ENCODE results near the gene FRMPD2. TPM values are rescaled to one million over a fixed set of nuclear protein-coding genes. Genes with fewer than 3 reads are reported as not detected.

The FRMPD2 gene
- total RNA-seq, 4 donors from 2014 or later = not detected

DNA sequence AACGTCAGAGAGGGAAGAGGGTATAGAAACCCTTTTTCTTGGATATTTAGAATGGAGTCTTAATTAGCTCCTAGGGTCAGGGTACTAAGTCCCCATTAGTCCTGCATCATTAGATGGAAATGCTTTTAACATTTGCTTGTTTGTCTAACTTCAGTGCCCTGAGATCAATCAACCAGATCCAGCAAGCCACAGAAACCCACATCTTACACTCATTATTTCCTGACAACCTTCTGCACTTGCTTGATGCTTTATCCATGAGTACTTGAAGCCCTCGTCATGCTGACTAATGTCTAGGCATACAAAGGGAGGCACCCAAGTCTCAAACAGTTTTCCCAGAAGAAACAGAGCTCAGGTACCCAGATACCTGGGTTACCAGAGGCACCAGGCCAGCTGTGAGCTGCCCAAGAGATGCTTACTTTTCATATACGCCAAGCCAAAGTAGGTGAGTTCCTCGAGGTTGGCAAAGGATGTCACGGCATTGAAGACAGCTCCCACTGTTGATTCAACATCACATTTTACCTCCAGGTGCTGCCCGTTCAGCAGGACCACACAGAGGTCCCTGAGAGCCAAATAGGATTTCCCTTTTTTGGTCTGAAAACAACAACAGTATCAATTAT, 42.7 kb downstream of the FRMPD2 start:
- Histone ChIP-seq H3K36me3 (no peaks in the 10 kb centered on the region), H3K27me3 (peaks cover 0 to 5% (median 0%) of the 10 kb centered on the region in 3 donors), H3K4me3 (no peak overlapping the region), H3K27ac (no peak overlapping the region), H3K4me1 (no peaks in the 10 kb centered on the region), H3K9me3 (no peaks in the 10 kb centered on the region)
- in situ Hi-C loops (cut with MboI; ENCODE audit: low sequenced_read_pairs in 4 of 4) (no loop called here), intact Hi-C loops (cut with DNase I; ENCODE audit: low total_unique reads) (no loop called here)
- ATAC-seq (no peak), DNase-seq (no peak)
- TF ChIP-seq, protein P1, sequence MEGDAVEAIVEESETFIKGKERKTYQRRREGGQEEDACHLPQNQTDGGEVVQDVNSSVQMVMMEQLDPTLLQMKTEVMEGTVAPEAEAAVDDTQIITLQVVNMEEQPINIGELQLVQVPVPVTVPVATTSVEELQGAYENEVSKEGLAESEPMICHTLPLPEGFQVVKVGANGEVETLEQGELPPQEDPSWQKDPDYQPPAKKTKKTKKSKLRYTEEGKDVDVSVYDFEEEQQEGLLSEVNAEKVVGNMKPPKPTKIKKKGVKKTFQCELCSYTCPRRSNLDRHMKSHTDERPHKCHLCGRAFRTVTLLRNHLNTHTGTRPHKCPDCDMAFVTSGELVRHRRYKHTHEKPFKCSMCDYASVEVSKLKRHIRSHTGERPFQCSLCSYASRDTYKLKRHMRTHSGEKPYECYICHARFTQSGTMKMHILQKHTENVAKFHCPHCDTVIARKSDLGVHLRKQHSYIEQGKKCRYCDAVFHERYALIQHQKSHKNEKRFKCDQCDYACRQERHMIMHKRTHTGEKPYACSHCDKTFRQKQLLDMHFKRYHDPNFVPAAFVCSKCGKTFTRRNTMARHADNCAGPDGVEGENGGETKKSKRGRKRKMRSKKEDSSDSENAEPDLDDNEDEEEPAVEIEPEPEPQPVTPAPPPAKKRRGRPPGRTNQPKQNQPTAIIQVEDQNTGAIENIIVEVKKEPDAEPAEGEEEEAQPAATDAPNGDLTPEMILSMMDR (IDR thresholded peaks at IDR 0.05 in 4 of 5, conservative IDR thresholded peaks at IDR 0.05 in 1 of 5) = no peak
- TF ChIP-seq POLR2A (IDR thresholded peaks at IDR 0.05) = no peak

DNA sequence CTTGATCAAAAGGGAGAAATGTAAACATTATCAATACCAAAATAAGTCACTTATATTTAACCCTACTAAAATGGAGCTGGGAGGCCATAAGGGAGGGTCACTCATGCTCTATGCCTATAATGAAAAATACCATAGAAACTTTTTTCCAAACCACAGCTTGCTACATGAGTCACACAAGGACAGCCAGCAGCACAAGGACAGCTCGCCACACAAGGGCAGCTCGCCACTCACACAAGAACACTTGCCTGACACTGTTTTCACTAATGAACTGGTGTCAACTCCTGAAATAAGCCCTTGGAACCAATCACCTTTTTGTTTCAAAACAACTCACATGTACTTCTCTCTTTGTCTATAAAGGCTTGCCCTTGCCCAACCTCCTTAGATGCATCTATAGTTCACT, 43.3 kb downstream of the FRMPD2 start:
- Histone ChIP-seq H3K27me3 (peaks cover 0 to 5% (median 0%) of the 10 kb centered on the region in 3 donors), H3K4me3 (no peak overlapping the region), H3K4me1 (no peaks in the 10 kb centered on the region), H3K9me3 (no peaks in the 10 kb centered on the region), H3K27ac (no peak overlapping the region), H3K36me3 (no peaks in the 10 kb centered on the region)
- in situ Hi-C loops (cut with MboI; ENCODE audit: low sequenced_read_pairs in 4 of 4) (no loop called here), intact Hi-C loops (cut with DNase I; ENCODE audit: low total_unique reads) (no loop called here)
- no peak for DNase-seq
- no peak for ATAC-seq
- TF ChIP-seq POLR2A (IDR thresholded peaks at IDR 0.05) = no peak
- TF ChIP-seq, protein P1 (IDR thresholded peaks at IDR 0.05 in 4 of 5, conservative IDR thresholded peaks at IDR 0.05 in 1 of 5) = no peak

DNA sequence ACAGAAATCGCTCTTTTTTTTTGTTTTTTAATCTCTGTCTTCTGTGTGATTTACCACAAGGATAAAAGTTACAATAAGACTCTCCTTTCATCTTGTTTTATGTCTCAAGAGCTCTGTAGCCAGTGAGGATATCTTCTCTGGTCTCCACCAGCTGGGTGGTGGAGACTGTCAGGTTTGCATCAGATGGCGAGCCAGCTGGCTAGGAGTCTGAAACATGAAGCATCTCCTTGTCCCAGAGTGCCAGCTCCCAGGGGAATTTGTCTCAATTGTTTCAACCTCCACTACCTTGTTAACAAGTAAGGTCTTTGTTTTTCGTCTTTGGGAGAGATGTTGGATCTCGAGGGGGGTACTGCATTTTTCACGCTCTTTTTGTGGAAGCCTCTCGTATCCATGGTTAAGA, 47.3 kb downstream of the FRMPD2 start:
- no peaks in the 10 kb centered on the region for H3K9me3 ChIP-seq
- no peaks in the 10 kb centered on the region for H3K4me1 ChIP-seq
- DNase-seq = no peak
- TF ChIP-seq, protein P1 (IDR thresholded peaks at IDR 0.05 in 4 of 5, conservative IDR thresholded peaks at IDR 0.05 in 1 of 5) = no peak
- TF ChIP-seq POLR2A (IDR thresholded peaks at IDR 0.05) = no peak
- ATAC-seq = no peak
- H3K27me3 ChIP-seq = peaks cover 0 to 5% (median 0%) of the 10 kb centered on the region in 3 donors
- H3K4me3 ChIP-seq = no peak overlapping the region
- no peak overlapping the region for H3K27ac ChIP-seq
- intact Hi-C loops (cut with DNase I; ENCODE audit: low total_unique reads) (no loop called here), in situ Hi-C loops (cut with MboI; ENCODE audit: low sequenced_read_pairs in 4 of 4) (no loop called here)
- H3K36me3 ChIP-seq = no peaks in the 10 kb centered on the region

DNA sequence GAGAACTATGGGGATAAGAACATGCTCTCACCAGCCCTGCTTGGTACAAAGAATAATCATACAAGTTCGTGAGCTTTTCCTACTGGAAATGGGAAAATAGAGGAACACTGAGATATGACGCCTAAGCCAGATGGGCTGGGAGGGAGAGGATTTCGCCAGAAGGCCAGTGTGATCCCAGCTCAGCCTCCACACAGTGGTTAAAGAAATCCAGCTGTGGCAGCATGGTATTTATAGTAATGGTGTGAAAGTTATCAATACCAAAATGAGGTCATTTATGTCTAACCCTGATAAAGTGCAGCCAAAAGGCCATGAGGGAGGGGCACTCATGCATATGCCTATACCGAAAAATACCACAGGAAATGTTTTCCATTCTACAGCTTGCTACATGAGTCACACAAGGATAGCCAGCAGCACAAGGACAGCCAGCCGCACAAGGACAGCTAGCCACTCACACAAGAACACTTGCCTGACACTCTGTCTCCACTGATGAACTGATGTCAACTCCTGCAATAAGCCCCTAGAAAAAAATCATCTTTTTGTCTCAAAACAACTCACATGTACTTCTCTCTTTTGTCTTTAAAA, 49.4 kb downstream of the FRMPD2 start:
- TF ChIP-seq, protein P1 (IDR thresholded peaks at IDR 0.05 in 4 of 5, conservative IDR thresholded peaks at IDR 0.05 in 1 of 5) = no peak
- no peak for TF ChIP-seq POLR2A (IDR thresholded peaks at IDR 0.05)
- Histone ChIP-seq H3K4me3 (no peak overlapping the region), H3K27ac (no peak overlapping the region), H3K4me1 (no peaks in the 10 kb centered on the region), H3K27me3 (peaks cover 0 to 5% (median 0%) of the 10 kb centered on the region in 3 donors), H3K9me3 (no peaks in the 10 kb centered on the region), H3K36me3 (no peaks in the 10 kb centered on the region)
- ATAC-seq (no peak), DNase-seq (no peak)
- intact Hi-C loops (cut with DNase I; ENCODE audit: low total_unique reads) = no loop called here
- in situ Hi-C loops (cut with MboI; ENCODE audit: low sequenced_read_pairs in 4 of 4) = loop anchor here in 1 of 4 donors (25.0 kb wide), 1 partner anchor 1713 kb away; no protein-coding TSS in a partner anchor
